ENCODE data around the gene PTPMT1. TPM values are rescaled to one million over a fixed set of nuclear protein-coding genes. Genes with fewer than 3 reads are reported as not detected.
A peak's percentile ranks its signal among the peaks of the same experiment; 100 is the strongest.

Gene PTPMT1
- total RNA-seq, 3 donors from 2014 or later: 130 to 139 (median 137) TPM

DNA sequence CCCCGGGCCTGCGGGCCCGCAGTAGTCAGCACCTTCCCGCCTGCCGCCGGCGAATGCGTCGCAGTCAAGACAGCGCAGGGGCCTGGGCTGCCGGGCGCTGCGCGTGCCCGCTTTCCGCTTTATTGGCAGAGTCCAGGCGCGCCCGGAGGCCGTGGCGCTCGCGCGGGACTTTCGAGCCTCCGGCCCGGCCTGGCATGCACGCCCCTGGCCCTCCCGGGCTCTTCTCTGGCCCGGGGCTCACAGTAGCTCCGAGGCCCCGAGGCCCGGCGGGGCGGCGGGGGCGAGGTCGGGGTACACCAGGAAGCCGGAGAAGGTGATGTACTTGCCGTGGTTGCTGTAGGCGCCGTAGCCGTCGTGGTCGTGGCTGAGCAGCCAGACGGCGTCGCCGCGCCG, 24.2 kb downstream of the PTPMT1 start:
- peak overlapping the region; percentile 9 to 72 (median 58) for H3K4me3 ChIP-seq
- no peak for TF ChIP-seq POLR2AphosphoS5 (IDR thresholded peaks at IDR 0.05)
- TF ChIP-seq, protein P1, sequence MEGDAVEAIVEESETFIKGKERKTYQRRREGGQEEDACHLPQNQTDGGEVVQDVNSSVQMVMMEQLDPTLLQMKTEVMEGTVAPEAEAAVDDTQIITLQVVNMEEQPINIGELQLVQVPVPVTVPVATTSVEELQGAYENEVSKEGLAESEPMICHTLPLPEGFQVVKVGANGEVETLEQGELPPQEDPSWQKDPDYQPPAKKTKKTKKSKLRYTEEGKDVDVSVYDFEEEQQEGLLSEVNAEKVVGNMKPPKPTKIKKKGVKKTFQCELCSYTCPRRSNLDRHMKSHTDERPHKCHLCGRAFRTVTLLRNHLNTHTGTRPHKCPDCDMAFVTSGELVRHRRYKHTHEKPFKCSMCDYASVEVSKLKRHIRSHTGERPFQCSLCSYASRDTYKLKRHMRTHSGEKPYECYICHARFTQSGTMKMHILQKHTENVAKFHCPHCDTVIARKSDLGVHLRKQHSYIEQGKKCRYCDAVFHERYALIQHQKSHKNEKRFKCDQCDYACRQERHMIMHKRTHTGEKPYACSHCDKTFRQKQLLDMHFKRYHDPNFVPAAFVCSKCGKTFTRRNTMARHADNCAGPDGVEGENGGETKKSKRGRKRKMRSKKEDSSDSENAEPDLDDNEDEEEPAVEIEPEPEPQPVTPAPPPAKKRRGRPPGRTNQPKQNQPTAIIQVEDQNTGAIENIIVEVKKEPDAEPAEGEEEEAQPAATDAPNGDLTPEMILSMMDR (IDR thresholded peaks at IDR 0.05): no peak
- no peak for TF ChIP-seq POLR2A (IDR thresholded peaks at IDR 0.05)

GRCh38 chr11:47589977-47590861, 24.8 kb downstream of the PTPMT1 start:
- TF ChIP-seq, protein P1 (IDR thresholded peaks at IDR 0.05): no peak
- TF ChIP-seq POLR2AphosphoS5 (IDR thresholded peaks at IDR 0.05): no peak
- peaks cover 0 to 21% of the 10 kb centered on the region in 2 donors for H3K27me3 ChIP-seq
- DNase-seq (ENCODE audit: low spot score in 2 of 2): no peak
- intact Hi-C loops (cut with DNase I; ENCODE audit: low total_unique reads): no loop called here
- H3K27ac ChIP-seq: peak overlapping the region; percentile 33 to 75
- no peaks in the 10 kb centered on the region for H3K36me3 ChIP-seq
- H3K9me3 ChIP-seq: no peaks in the 10 kb centered on the region
- peaks cover 0 to 6% of the 10 kb centered on the region in 2 donors for H3K4me1 ChIP-seq
- H3K4me3 ChIP-seq: peak overlapping the region; percentile 9 to 72 (median 58)

More for the DNA sequence above, 24.2 kb downstream of the PTPMT1 start:
- peaks cover 0 to 20% of the 10 kb centered on the region in 2 donors for H3K27me3 ChIP-seq
- H3K9me3 ChIP-seq: no peaks in the 10 kb centered on the region
- peaks cover 0 to 6% of the 10 kb centered on the region in 2 donors for H3K4me1 ChIP-seq
- peak overlapping the region; percentile 33 to 75 for H3K27ac ChIP-seq
- no peaks in the 10 kb centered on the region for H3K36me3 ChIP-seq
- DNase-seq (ENCODE audit: low spot score in 2 of 2): no peak
- intact Hi-C loops (cut with DNase I; ENCODE audit: low total_unique reads): no loop called here

- Histone ChIP-seq H3K4me3 (no peak overlapping the region), H3K27ac (no peak overlapping the region), H3K36me3 (no peaks in the 10 kb centered on the region), H3K27me3 (peaks cover 0 to 21% of the 10 kb centered on the region in 2 donors), H3K4me1 (peaks cover 0 to 6% of the 10 kb centered on the region in 2 donors), H3K9me3 (no peaks in the 10 kb centered on the region)
- no peak for DNase-seq (ENCODE audit: low spot score in 2 of 2)
- intact Hi-C loops (cut with DNase I; ENCODE audit: low total_unique reads): no loop called here
- TF ChIP-seq POLR2AphosphoS5 (IDR thresholded peaks at IDR 0.05) (no peak), POLR2A (IDR thresholded peaks at IDR 0.05) (no peak)
- TF ChIP-seq, protein P1 (IDR thresholded peaks at IDR 0.05): no peak
Observed at GRCh38 chr11:47591764-47592163, 26.4 kb downstream of the PTPMT1 start.

- no peaks in the 10 kb centered on the region for H3K9me3 ChIP-seq
Observed at GRCh38 chr11:47592251-47592650, 26.9 kb downstream of the PTPMT1 start.

More at GRCh38 chr11:47592251-47592650, 26.9 kb downstream of the PTPMT1 start:
- Histone ChIP-seq H3K36me3 (no peaks in the 10 kb centered on the region), H3K4me3 (no peak overlapping the region), H3K4me1 (peaks cover 0 to 6% of the 10 kb centered on the region in 2 donors), H3K27ac (no peak overlapping the region), H3K27me3 (peaks cover 0 to 21% of the 10 kb centered on the region in 2 donors)
- TF ChIP-seq POLR2A (IDR thresholded peaks at IDR 0.05) (no peak), POLR2AphosphoS5 (IDR thresholded peaks at IDR 0.05) (no peak)
- TF ChIP-seq, protein P1 (IDR thresholded peaks at IDR 0.05): no peak
- intact Hi-C loops (cut with DNase I; ENCODE audit: low total_unique reads): no loop called here
- no peak for DNase-seq (ENCODE audit: low spot score in 2 of 2)
